ENCODE measurements around the gene TRAM2. TPM values are rescaled to one million over a fixed set of nuclear protein-coding genes. Genes with fewer than 3 reads are reported as not detected.
A peak's percentile ranks its signal among the peaks of the same experiment; 100 is the strongest.

TRAM2 gene
- total RNA-seq, 2 donors from 2014 or later: 14.1 to 19.2 TPM

DNA sequence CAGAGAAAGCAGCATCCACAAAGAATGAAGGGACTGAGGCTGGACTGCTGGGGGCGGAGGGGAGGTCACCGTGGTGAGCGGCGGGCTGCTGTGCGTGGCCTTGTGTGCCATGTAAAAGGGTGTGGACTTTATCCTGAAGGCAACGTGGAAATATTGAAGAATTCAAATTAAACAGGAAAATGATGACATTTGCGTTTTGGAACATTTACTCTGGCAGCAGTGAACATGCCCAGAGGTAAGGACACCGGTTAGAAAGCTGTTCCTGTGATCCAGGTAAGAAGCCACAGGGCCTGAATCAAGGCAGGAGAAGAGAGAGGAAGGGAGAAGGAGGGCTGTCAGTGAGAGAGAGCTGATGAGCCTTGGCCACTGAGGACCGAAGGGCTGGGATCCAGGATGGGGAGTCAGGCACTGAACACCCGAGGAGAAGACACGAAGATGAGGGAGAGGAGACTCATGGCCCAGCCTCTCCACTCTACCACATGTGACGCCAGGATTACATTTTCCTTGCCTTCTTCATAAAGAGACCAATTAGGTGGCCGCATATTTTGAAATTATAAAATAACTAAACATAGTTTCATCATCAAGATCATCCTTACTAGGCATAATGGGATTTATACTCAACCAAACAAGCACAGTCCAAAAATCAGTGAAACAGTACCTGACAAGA, 58.4 kb downstream of the TRAM2 start:
- intact Hi-C loops (cut with DNase I): loop anchor here in 1 of 2 donors (5.0 kb wide), 1 partner anchor 54 kb away; no protein-coding TSS in a partner anchor
- ATAC-seq: no peak

DNA sequence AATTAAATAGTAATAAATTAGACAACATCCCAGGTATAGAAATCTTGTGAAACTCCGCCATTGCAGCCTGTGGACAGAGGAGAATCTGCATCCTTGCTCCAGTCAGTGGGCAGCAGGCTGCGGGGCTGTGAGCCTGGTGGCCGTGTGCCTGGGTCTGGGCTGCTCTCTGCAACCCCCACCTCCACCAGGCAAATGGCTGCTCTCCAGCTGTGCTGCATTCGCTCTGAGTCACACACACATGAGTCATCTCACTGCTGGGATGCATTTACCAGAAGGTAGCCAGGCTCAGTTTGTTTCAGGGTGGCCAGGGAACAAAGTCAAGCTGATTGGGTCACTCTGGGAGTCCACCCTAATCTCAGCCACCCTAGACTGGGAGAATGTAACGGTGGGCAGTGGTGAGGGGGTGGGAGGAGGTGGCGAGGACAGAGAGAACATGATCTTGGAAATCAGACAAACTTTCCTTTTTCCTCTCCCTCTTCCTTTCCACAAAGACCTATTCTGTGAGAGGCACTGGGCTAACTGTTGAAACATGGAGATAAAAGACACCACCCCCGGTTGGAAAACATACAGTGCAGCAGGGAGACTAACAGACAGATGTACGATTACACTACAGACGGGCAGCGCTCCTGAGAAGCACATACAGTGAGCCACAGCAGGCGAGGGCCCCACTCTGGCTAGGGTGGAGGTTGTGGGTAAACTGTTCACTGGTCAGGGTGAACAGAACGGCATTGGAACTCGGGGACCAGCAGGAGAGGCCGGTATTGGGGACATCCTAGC, 59.2 kb downstream of the TRAM2 start:
- DNase-seq (peak; percentile 91), ATAC-seq (peak; percentile 93 to 94)
- intact Hi-C loops (cut with DNase I): loop anchor here in 1 of 2 donors (5.0 kb wide), 1 partner anchor 55 kb away; no protein-coding TSS in a partner anchor

More for the DNA sequence above, 58.4 kb downstream of the TRAM2 start:
- no peak for DNase-seq

DNA sequence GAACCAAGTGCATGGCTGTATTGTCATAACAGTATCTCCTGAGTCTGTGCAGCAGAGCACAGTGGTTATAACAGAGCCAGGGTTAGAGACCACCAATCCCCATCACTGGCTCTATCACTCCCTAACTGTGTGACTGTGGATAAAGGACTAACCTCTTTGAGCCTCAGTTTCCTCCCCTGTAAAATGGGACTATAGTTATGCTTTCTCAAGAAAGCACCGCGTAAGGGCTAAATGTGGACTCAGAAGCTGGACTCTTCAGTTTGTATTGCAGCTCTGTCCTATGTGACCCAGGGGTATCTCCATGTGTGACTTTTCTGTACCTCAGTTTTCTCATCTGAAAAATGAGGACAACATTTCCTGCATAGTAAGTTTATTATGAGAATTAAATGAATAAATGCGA, 59.9 kb downstream of the TRAM2 start:
- intact Hi-C loops (cut with DNase I): loop anchor here in 1 of 2 donors (5.0 kb wide), 1 partner anchor 55 kb away; no protein-coding TSS in a partner anchor
- ATAC-seq (no peak), DNase-seq (no peak)

DNA sequence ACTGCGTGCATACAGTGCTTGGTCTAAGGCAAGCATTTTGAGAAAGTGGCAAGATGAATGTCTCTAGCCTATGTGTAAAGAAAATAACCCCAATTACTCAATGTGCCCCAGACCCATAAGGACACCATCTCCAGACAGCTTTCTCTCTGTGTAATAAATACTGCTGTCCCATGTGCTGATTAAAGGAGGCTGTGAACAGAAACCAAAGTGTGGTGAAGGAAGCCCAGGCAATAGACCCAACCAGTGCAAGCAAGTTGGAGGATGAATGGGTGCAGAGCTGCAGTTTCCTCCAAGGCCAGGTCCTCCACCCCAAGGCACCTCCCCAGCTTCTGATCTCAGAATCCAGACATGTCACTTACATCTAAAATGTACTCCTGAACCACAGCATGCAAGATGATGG, 60.6 kb downstream of the TRAM2 start:
- no peak for DNase-seq
- intact Hi-C loops (cut with DNase I): loop anchor here in 1 of 2 donors (5.0 kb wide), 1 partner anchor 56 kb away; no protein-coding TSS in a partner anchor

DNA sequence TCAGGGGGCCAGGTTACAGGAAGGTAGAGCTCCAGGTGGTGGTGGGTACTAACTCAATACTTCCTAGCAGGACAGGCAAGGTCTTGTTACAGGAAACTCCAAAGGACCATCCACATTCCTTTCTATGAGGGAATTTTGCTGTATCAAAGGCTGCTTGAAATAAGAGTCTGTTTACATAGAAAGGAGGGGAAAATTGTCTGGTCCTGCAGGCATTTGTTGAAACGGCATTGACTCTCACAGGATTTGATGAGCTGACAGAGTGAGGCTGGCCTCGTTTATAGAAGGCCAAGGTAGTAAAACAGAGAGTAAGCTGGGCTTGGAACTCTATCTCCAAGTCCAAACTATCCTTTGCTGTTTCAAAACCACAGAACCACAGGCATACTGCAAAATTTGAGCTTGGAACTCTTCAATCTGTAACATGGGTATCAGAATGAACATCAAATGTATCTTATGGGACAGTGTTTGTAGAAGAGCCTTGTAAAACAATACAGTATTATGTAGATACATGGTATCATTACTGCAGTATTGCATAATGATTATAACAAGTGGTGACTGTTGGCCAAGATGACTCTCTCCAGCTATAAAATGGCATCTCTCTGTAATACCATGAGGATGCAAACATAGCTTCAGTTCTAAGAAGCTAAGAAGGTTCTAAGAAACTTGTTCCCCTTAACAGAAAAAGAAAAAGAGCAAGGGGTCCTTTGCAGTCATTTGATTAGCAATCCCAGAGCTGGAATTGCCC, 61.5 kb downstream of the TRAM2 start:
- intact Hi-C loops (cut with DNase I): loop anchor here in 1 of 2 donors (5.0 kb wide), 1 partner anchor 57 kb away; no protein-coding TSS in a partner anchor
- ATAC-seq: no peak
- no peak for DNase-seq

More for the DNA sequence above, 60.6 kb downstream of the TRAM2 start:
- ATAC-seq: no peak

DNA sequence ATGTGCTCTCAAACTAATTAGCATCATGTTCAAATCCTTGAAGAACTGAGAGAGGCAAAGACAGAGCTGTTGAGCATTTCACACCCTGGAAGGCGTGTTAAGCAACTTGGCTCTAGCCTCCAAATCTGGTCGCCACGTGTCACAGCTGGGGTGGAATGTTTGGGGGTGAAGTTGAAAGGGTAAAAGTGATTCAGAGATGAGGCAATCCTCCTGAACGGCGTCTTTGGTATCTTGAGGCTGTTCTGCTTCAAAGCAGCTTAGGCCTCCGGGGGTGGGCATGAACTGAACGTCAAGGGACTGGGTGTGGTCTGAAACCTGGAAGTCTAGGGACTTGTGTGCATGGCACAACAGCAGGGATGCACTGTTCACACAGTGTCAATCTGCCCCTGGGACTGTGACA, 62.3 kb downstream of the TRAM2 start:
- DNase-seq (peak; percentile 52), ATAC-seq (peak in 1 of 2 donors; percentile 7)
- intact Hi-C loops (cut with DNase I): no loop called here

DNA sequence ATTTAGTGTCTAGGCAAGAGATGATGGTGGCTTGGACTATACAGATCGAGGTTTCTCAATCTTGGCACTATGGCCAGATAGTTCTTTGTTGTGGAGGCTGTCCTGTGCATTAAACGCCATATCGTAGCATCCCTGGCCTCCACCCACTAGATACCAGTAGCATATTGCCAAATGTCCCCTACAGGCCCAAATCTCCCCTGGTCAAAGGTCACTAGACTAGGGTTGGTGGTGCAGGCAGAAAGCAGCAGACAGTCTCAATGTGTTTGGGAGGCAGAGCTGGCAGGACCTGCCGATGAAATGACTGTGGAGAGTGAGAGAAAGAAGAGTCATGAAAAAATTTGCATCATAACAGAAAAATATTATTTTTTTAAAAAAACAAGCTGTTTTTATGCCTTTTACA, 63.0 kb downstream of the TRAM2 start:
- no peak for DNase-seq
- intact Hi-C loops (cut with DNase I): no loop called here
- no peak for ATAC-seq

DNA sequence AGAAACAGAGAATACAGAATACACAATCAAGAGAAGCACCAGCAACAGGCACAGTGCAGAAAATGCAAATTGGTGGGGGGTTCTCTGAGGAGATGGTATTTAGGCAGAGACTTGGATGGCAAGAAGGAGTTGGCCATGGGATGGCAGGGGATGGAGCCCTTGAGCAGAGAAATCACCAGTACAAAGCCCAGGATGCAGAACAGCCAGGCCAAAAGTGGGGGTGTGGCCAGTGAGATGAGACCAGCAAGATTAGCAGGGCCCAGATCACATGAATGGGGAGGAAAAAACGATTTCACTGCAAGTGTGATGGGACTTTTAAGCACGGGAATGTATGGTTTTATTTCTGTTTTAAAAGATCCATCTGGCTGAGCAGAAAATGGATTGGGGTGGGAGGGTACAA, 63.4 kb downstream of the TRAM2 start:
- ATAC-seq: no peak
- intact Hi-C loops (cut with DNase I): no loop called here
- DNase-seq: no peak

DNA sequence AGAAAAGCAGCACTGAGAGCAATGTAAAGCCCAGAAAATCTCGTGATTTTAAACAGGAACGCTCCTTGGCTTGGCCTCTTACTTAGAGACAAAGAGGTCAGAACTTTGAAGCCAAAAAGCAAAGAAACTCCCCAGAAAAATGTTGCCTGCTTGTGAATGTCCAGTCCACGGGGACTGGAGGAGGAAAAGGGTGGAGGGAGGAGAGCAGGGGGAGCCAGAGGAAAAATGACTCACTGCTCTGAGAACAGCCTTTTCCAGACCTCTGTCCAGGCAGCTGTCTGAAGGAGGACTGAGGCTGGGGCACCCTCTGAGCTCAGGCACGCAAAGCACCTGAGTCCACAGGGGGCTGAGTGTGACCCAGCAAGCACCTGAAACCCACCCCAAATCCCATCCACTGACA, 64.7 kb downstream of the TRAM2 start:
- ATAC-seq: peak; percentile 85 to 96
- intact Hi-C loops (cut with DNase I): no loop called here
- peak; percentile 69 for DNase-seq

DNA sequence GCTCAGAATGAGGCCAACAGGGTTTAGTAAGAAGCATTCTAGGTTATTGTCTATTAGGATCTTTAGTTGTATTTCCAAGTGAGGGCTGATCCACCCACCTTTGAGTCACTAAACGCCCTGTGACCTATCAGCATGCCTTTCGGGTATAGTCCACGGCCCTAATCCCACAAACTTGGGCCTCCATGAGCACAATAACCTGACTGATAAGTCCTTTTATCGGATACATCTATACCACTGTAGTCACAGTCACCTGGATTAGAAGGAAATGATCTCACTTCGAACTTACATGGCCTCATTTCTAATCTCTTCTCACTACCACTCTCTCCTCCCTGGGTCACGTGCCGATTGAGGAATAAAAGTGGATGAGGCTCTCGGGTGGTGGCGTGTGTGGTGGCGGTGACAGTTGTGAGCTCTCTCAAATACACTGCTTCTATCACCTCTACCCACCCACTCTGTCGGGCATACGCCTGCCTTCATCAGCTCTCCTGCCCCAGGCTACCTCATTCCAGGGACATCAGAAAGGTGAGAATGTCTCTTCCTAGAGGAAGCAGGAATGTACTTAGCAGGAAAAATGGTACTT, 65.2 kb downstream of the TRAM2 start:
- ATAC-seq (peak; percentile 11 to 17), DNase-seq (no peak)
- intact Hi-C loops (cut with DNase I): no loop called here

DNA sequence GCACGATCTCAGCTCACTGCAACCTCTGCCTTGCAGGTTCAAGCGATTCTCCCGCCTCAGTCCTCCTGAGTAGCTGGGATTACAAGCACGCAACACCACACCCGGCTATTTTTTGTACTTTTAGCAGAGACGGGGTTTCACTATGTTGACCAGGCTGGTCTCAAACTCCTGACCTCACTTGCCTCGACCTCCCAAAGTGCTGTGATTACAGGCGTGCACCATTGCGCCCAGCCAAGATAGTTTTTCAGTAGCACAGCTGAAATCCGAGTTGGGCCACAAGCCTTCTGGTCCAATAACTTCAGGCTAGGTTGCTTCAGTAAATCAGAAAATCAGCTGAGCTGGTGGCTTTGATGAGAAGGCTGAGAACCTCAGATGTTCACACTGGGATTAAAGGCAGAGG, 65.7 kb downstream of the TRAM2 start:
- DNase-seq: no peak
- intact Hi-C loops (cut with DNase I): no loop called here
- ATAC-seq: no peak

DNA sequence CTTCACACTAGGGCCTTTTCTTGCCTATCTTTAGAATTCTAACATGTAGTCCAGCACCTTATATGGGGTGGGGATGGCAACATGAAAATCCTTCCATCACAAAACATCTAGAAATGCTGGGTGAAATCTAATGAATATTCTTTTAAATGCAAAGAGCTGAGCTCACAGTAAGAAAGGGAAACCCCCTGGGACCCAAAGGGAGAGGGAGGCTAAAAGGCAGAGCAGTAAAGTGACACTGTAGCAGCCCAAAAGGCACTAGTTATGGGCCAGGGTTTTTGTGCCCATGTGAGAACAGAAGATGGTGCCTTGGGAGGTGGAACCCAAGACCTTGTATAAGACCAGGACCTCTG, 66.7 kb downstream of the TRAM2 start:
- DNase-seq (no peak), ATAC-seq (no peak)
- intact Hi-C loops (cut with DNase I): no loop called here

DNA sequence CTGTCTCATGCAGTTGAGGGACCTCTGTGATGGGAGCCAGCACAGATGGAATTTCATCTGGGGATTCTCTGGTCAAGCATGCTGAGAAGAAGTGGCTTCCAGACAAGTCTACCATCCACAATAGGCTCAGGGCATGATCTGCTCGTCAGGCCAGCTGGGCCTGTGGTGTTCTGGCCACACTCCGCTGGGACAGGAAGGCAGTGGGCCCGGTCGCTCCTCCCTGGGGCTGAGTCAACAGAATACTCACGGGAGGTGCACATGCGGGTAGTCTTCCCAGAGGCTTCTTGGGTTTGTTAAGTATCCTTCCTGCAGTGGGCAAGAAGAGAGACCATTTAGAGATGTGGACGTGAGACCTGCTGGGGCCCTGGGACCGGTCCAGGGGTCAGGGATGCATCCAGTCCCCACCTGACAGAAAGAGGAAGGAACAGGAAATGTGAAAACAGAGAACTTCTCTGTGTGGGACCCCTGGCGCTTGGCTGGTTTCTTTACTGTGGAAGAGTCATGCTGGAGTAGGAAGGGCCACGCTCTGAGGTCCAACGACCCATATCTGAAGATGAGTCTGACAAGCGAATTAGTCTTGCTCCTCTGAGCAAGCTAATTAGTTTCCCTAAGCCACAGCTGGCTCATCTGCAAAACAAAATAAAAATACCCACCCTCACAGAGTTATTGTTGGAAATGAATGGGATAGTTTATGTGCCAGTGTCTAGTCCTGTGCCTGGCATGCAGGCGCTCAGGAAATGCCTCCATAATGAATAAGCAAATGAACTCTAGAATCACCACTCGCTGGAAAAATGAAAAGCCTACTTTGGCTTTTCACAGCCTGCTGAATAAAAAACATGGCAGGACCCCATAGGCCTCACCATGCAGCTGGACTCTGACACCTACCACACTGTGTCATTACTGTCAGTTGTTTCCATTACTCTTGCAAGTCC, 67.3 kb downstream of the TRAM2 start:
- DNase-seq (no peak), ATAC-seq (no peak)
- intact Hi-C loops (cut with DNase I): loop anchor here in 1 of 2 donors (10.0 kb wide), 1 partner anchor 65 kb away; the partner anchor contains the start of gene TRAM2

DNA sequence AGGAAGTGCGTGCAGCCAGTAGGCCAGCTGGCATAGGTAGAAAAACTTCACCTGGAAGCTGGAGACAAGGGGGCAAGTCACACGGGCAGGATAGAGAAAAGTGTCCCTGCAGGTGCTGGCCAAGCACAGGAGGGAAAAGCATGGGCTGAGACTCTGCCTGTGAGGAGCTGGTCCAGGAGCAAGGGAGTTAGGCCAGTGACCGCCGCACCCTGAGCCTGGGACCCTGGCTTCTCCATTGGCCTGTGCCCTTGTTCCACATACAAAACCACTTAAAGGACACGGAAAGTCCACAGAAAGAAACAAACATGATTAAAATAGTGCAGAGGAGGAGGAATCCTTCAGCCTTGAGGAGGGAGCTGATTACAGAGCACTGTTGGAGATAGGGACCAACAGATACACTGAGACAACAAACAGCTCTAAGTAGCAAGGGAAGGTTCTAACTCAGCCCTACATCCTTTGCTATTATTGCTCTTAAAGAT, 68.6 kb downstream of the TRAM2 start:
- DNase-seq (no peak), ATAC-seq (no peak)
- intact Hi-C loops (cut with DNase I): loop anchor here in 1 of 2 donors (10.0 kb wide), 1 partner anchor 67 kb away; the partner anchor contains the start of gene TRAM2

DNA sequence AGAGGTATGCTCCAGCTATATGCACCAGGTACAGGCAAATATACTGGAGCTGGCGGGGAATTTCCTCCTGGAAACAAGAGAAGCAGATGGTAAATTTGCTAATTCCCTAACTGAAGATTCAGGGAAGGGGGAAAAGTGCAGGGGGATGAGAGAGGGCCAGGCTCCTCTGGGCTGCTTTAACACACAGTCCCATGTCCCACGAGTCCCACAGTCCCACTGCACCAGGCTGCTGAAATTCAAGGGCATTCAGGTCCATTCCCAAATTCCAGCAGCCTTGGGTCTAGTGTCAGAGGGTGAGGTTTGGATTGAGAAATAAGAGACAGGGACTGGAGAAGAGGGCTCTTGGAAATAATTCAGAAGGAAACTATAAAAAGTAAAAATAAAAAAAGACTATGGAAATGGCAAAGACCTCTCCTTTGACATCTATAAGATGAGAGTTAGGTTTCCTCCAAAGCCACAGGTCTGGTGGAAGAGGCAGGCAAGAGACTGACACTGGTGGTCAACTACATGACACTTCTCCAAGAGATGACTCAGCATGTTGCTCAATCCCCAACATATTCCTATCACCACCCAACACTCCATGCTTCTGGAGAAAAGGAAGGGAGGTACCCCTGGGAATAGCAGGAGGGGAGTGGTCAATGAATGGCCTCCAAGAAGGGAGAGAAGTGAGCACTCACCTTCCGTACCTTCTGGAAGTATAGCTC, 69.2 kb downstream of the TRAM2 start:
- ATAC-seq (no peak), DNase-seq (no peak)
- intact Hi-C loops (cut with DNase I): loop anchor here in 1 of 2 donors (10.0 kb wide), 1 partner anchor 67 kb away; the partner anchor contains the start of gene TRAM2

DNA sequence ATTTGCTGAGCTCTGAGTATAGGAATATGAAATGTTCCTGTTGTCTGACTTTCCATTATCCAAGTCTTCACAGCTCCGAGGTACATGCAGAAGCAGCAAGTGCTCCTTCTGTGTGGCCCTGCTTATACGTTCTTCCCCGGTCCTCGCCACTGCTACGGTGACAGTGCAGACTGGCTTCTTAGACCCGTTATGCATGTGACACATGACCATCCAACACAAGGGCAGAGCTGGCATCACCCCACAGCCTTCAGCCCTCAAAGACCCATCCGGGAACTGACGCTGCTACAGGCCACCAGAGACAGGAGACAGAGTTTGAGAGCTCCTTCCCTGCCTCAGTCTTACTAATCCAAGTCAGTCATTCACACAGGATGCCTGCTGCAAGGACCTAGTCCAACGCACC, 70.4 kb downstream of the TRAM2 start:
- no peak for DNase-seq
- intact Hi-C loops (cut with DNase I): loop anchor here in 1 of 2 donors (10.0 kb wide), 1 partner anchor 68 kb away; the partner anchor contains the start of gene TRAM2
- ATAC-seq: no peak

DNA sequence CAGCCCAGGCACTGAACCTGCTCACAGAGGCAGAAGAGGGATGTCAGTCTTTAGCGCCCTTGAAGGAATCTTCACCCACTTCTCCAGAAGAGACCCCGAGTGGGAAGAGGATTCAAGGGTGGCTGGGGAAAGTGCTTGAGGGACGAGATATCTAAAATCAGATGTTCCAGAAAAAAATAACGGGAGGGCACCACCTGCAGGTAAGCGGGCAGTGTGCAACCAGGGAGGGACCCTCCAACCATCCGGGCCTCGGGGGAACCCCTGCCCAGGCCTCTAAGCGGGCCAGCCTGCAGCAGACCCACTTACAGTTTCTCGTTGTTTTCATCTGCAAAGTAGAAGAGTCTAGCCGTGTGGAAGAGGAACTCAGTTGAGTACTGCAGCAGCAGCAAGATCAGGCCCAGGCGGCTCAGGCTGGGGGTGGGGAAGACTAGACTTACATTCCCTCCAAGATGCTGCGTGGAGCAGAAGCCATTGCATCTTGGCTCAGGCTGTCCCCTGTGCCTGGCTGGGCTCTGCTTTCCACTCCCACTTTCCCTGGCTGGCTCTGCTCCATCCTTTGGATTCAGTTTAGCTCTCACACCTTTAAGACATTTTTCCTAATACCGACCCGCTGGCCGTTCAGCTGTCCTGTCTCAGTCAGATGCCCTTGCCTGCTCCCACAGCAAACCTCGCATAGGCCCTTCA, 71.0 kb downstream of the TRAM2 start:
- DNase-seq: no peak
- intact Hi-C loops (cut with DNase I): loop anchor here in 1 of 2 donors (10.0 kb wide), 1 partner anchor 69 kb away; the partner anchor contains the start of gene TRAM2
- no peak for ATAC-seq

Measured in left cardiac atrium (tissue), 4 donors.